PC-3 (cell line): Measurements from ENCODE around the gene PDCL3.

Source experiments
- CTCF ChIP-seq: fragments of 300-600 bp; sonication (generic); conservative IDR thresholded peaks from 2 replicates; pipeline ENCODE4 v1.5.1; 2017; ENCODE audit warnings: antibody characterized with exemption, low read depth, mild to moderate bottlenecking, low read length
- EZH2 ChIP-seq: fragments of 300-600 bp; sonication (generic); IDR thresholded peaks from one replicate; pipeline ENCODE4 v1.6.1; 2017; ENCODE audit warnings: antibody characterized with exemption, mild to moderate bottlenecking, low read length; ENCODE audit not compliant: unreplicated experiment
- EZH2phosphoT487 ChIP-seq: fragments of 300-600 bp; sonication (generic); IDR thresholded peaks from 2 replicates; pipeline ENCODE4 v1.6.1; 2018; ENCODE audit warnings: mild to moderate bottlenecking, antibody characterized with exemption, low read length, borderline replicate concordance

DNA sequence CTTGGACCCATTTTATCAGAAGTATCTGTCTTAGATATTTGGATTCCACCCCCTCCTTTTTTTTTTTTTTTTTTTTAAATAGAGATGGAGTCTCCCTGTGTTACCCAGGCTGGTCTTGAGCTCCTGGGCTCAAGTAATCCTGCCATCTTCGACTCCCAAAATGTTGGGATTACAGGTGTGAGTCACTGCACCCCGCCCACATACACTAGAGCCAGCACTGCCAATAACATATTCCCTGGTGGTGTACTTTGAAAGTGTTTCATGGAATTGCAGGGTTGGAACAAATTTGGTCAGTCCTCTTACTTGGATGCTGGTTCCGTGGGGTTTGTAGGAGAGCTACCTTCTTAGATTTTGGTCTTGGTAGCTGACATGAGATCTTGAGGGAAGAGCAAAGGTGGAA is 15.0 kb downstream of the PDCL3 start:
- no peak for TF ChIP-seq CTCF
- TF ChIP-seq EZH2, result no peak
- no peak for TF ChIP-seq EZH2phosphoT487
